Fibroblast of the aortic adventitia (primary cell): ENCODE measurements around the gene CCDC57. TPM values are rescaled to one million over a fixed set of nuclear protein-coding genes. Genes with fewer than 3 reads are reported as not detected.
A peak's percentile ranks its signal among the peaks of the same experiment; 100 is the strongest.

ENCODE experiments used
- DNase-seq: peaks from one replicate; pipeline ENCODE4 v3.0.0-alpha.2; 2010; ENCODE audit warnings: low read depth
- H3K4me3 ChIP-seq: 2 replicates; pipeline ENCODE4 v1.5.1; 2011; ENCODE audit warnings: low read depth, mild to moderate bottlenecking, control low read depth, low read length, moderate library complexity
- total RNA-seq: library from RNA; depleted of rRNA; stranded (reverse); fragments of >200 nt; gene quantifications from 2 replicates; pipeline ENCODE4 v1.2.3, GENCODE V29; 2012; ENCODE audit warnings: low replicate concordance
- TF ChIP-seq, protein P1 (sequence below): IDR thresholded peaks from 2 replicates; pipeline ENCODE4 v1.5.1; 2011; ENCODE audit warnings: mild to moderate bottlenecking, low read length, control low read depth, inconsistent platforms; ENCODE audit not compliant: insufficient read depth

Gene CCDC57
- total RNA-seq, 1 donor, result 15.2 TPM

DNA sequence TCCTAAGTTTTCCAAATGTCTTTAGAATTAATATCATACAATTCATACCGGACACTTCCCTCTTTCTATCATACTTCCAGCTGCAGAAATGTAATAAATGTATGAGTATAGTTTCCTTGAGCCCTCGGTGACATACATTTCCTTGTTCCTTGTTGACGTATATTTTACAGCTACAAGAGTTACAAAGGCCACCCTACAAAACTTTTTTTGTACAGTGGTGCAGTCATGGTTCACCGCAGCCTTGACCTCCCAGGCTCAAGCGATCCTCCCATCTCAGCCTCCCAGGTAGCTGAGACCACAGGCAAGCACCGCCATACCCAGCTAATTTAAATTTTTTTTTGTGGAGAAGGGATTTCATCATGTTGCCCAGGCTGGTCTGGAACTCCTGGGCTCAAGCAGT, 139.8 kb downstream of the CCDC57 start:
- no peak for DNase-seq
- H3K4me3 ChIP-seq, result no peak overlapping the region
- TF ChIP-seq, protein P1, sequence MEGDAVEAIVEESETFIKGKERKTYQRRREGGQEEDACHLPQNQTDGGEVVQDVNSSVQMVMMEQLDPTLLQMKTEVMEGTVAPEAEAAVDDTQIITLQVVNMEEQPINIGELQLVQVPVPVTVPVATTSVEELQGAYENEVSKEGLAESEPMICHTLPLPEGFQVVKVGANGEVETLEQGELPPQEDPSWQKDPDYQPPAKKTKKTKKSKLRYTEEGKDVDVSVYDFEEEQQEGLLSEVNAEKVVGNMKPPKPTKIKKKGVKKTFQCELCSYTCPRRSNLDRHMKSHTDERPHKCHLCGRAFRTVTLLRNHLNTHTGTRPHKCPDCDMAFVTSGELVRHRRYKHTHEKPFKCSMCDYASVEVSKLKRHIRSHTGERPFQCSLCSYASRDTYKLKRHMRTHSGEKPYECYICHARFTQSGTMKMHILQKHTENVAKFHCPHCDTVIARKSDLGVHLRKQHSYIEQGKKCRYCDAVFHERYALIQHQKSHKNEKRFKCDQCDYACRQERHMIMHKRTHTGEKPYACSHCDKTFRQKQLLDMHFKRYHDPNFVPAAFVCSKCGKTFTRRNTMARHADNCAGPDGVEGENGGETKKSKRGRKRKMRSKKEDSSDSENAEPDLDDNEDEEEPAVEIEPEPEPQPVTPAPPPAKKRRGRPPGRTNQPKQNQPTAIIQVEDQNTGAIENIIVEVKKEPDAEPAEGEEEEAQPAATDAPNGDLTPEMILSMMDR, result no peak

DNA sequence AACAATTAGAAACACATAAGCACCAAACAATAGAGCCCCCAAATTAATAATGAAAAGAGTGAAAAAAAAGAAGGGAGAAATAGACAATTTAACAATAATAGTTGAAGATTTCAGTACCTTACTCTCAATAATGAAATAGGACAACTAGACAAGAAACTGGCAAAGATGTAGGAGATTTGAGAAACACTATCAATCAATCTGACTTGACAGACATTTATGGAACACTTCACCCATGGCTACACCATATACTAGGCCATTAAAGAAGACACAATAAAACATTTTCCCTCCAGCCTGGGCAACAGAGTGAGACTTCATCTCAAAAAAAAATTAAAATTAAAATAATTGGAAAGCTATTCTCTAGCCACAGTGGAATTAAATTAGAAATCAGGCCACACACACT, 142.0 kb downstream of the CCDC57 start:
- no peak overlapping the region for H3K4me3 ChIP-seq
- TF ChIP-seq, protein P1, result no peak
- no peak for DNase-seq

DNA sequence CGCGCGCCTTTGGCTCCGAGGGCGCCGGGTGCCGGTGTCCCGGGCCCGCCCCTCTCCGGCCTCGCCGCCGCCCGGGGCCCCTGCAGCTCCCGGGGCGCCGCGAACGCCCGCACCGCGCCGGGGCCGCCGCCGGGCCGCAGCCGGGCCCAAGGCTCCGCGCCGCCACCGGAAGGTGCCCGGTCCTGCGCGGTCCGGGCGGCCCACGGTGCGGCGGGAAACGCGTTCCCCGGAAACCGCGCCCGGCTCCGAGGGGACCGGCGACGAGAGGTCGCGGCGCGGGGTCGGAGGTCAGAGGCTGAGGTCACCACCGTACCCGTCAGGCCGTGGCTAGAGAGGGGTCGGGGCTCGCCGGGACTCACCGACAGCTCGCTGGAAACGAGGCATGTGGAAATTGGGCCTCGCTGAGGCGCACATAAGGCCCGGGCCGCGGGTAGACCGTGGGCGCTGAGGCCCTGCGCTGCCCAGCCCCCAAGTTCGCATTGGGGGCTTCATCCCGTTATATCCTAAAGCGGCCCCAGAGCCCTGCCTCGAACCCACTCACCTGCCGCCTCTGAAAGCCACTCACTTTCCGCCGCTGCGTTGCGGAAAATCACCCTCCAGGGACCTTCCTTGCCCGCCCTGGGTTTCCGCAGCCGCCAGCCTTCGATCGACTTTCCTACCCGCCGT, 146.9 kb downstream of the CCDC57 start, which contains the start of gene DUS1L:
Gene DUS1L, minus strand, starts transcription at position 167 of the 666 bp plus-strand sequence. CDS start 745 bp downstream, outside the sequence.
- DNase-seq, result peak; percentile 52
- H3K4me3 ChIP-seq, result peak within 1 kb of the TSS; percentile 82
- TF ChIP-seq, protein P1, result no peak

DNA sequence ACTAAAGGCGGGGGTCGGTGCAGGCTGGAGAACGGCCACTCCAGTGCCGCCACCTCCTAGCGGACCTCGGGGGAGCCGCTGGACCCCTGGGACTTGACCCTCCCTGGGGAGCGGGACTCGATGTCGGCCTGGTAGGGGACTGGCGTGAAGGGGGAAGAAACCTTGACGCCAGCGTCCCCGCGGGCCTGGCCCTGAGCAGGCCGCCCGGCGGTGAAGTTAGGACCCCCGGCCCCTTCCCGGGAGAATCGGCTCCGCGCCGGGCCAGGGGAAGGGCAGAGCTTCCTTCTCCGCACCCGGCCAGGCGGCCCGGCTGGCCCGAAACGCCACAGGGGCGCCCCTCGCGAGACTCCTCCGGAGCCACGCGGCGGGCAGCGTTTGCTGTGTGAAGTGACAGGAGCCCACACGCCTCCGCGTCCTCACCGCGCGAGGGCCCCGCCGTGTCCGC, 147.4 kb downstream of the CCDC57 start:
- TF ChIP-seq, protein P1, result no peak
- peak overlapping the region; percentile 82 for H3K4me3 ChIP-seq
- DNase-seq, result no peak

DNA sequence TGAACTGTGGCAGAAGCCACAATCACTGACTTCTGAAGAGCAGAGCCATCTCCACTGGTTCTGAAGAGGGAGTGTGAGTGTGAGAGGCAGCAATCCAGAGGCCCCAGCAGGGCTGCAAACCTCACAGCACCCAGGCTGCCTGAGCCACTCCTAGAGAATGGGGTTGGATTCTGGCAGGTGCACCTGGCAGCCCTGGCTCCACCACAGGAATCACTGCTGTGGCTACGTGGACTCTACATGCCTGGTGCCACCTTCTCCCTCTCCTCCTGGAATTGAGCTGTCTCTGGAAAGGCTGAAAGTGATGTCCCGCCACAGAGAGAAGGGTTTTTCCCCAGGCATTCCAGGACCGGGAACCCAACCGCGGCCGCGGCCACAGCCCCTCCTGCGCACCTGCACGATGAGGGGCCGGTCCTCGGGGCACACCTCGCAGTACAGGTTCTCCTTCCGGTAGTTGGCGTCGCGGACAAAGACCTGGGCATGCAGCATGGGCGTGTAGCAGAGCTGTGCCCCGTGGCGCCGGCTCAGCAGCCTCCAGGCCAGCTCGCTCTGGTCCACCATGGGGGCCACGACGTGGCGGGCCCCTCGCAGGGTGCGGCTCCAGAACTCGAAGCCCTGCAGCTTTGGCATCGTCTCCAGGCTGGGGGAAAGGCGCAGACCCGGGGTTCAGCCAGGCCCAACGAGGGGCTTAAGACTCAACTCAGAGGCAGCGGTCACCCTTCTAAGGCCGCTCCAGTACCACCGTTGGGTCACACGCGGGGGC, 148.0 kb downstream of the CCDC57 start:
- TF ChIP-seq, protein P1, result no peak
- peak overlapping the region; percentile 82 for H3K4me3 ChIP-seq
- DNase-seq, result no peak

DNA sequence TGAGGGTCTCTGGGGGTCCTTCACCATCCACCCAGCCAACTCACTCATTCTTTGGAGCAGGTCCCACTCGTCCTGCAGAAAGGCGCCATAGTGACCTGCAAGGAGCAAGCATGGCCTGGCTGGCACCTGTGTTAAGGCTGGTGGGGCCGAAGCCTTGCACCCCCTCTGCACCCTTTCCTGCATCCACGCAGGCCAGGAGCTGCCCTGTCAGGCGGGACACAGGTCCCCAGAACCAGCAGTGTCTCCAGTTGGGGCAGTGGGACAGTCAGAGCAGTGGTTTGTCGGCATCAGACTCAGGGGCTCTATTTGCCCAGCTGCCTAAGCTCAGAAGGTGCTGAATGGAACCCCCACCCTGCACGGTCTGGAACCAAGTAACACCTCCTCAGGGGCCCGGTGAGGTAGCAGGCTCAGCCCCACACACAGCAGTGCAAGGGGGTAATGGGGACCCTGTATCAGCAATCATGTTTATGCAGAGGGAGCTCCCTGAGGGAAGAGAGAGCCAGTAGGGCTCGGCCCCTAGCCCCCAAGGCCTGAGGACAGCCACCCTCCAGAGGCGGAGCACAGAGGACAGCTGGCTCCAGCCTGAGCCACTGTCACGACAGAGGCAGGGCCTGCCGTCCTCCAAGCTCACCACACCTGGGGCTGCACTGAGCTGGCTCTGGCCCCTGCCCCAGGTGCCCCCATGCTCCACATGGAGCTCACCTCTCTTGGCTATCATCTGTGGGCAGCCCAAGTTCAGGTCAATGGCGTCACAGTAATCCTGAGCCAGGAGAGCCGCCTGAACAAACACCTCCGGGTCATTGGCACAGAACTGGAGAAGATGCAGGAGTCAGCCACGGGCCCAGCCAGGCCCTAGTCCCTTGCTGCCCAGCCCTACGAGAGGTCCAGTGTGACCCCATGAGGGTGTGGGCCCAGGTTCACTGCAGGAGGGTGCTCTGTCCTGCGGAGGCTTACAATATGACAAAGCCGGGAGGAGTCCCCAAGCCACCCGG, 148.9 kb downstream of the CCDC57 start:
- H3K4me3 ChIP-seq, result peak overlapping the region; percentile 82
- TF ChIP-seq, protein P1, result no peak
- DNase-seq, result no peak
